ENCODE measurements around the gene DRD2. TPM values are rescaled to one million over a fixed set of nuclear protein-coding genes. Genes with fewer than 3 reads are reported as not detected.
"Not testable (repeated sequence)": the region's sequence is repeated elsewhere in the genome, so short reads cannot be mapped to it uniquely, and the experiment has no call there.

DRD2 gene
- total RNA-seq, result not detected

DNA sequence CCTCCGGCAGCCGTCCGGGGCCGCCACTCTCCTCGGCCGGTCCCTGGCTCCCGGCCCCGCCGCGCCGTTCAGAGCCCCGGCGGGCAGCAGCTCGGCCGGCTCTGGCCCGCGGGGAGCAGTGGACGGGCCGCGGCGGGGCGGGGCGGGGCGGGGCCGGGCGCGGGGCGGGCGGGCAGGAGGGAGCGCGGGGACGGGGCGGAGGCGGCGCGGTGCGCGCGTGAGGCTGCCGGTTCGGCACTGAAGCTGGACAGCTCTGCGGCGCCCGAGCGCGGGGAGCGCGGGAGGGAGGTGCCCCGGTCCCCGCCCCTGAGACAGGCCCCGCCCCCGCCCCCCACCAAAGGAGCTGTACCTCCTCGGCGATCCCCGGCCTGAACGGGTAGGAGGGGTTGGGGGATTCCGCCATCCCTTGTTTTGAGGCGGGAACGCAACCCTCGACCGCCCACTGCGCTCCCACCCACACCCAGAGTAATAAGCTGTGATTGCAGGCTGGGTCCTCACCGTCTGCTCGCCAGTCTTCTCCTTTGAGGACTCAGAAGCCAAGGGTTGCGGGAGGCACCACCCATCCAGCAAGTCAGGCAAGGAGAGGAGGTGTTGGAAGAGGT is at the start of gene DRD2:
Gene DRD2, minus strand, starts transcription at position 239 of the 602 bp plus-strand sequence. CDS start 50,747 bp downstream, outside the sequence.
- Mint-ChIP-seq H3K36me3 (peaks cover 0 to 8% of the 10 kb centered on the region in 2 donors), H3K9me3 (no peaks in the 10 kb centered on the region), H3K27ac (no peak within 1 kb of the TSS)
- DNase-seq (ENCODE audit: low spot score in 2 of 2), result no peak
- ATAC-seq, result peak in 1 of 2 donors; percentile 48

DNA sequence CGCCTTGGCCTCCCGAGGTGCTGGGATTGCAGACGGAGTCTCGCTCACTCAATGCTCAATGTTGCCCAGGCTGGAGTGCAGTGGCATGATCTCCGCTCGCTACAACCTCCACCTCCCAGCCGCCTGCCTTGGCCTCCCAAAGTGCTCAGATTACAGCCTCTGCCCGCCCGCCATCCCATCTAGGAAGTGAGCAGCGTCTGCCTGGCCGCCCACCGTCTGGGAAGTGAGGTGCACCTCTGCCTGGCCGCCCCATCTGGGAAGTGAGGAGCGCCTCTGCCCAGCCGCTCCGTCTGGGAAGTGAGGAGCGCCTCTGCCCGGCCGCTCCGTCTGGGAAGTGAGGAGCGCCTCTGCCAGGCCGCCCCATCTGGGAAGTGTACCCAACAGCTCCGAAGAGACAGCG is 48.7 kb upstream of the DRD2 start:
- H3K36me3 Mint-ChIP-seq; ATAC-seq; H3K27ac Mint-ChIP-seq; H3K9me3 Mint-ChIP-seq; DNase-seq (ENCODE audit: low spot score in 2 of 2): not testable (repeated sequence)

DNA sequence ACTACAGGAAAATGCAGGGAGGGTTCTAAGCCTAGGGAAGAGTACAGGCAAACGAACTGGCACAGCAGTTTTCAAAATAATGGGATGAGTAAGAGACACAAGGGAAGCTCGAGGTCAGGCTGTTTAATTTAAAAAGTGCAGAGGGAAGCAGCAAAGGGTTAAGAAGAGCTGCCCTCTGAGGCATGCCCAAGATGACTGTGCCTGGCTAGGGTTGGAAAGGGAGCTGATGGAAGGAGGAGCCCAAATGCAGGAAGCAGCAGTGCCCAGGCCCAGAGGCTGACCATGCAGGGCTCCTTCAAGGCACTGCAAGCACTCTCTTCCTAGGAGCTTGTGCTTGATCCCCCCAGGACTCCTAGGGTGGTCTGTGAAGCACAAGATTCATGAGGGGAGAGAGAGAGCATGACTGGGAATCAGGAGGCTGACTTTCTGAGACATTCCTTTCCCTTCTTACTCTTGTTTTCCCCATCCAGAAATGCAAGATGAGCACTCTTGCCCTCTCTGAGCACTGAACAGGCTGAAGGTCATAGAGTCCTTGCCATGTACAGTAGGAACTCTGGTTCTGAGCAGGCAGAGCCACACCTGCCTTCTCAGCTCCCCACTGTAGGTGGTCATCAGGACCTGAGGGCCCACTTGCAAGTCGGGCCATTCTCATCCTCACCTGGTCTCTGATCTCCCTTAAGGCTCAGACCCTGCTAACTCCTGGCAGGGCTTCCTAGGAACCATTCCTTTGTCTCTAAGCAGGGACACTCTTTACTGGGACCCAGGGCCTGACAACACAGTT is 46.7 kb upstream of the DRD2 start:
- no peak for ATAC-seq
- no peaks in the 10 kb centered on the region for H3K36me3 Mint-ChIP-seq
- no peaks in the 10 kb centered on the region for H3K9me3 Mint-ChIP-seq
- no peak overlapping the region for H3K27ac Mint-ChIP-seq
- DNase-seq (ENCODE audit: low spot score in 2 of 2), result no peak

DNA sequence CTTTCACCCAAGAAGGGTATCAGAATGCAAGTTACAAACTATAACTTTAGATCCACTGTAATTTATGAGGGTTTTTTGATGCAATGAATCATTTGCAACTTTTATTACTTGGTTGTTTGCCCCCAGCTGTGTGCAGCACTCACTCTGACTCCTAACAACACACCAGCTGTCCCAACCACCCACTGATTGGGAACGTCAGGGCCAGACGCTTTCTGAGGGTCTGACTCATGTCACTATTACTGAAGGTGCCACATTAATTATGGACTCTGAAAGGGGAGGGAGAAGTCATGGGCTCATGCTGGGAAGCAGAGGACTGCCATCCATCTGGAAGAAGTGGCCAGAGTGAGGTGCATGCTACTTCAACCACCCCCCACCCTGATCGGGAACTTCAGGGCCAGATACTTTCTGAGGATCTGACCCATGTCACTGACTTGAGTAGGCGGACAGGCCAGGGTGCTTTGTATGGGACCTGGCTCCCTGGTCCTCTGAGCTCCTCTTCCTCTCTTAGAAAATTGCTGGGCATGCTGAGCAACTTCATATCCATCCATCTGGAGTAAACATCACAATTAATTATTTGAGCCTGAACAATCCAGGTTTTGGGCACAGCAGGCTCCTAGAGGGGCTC is 44.9 kb upstream of the DRD2 start:
- Mint-ChIP-seq H3K9me3 (no peaks in the 10 kb centered on the region), H3K27ac (no peak overlapping the region), H3K36me3 (no peaks in the 10 kb centered on the region)
- no peak for DNase-seq (ENCODE audit: low spot score in 2 of 2)
- no peak for ATAC-seq

DNA sequence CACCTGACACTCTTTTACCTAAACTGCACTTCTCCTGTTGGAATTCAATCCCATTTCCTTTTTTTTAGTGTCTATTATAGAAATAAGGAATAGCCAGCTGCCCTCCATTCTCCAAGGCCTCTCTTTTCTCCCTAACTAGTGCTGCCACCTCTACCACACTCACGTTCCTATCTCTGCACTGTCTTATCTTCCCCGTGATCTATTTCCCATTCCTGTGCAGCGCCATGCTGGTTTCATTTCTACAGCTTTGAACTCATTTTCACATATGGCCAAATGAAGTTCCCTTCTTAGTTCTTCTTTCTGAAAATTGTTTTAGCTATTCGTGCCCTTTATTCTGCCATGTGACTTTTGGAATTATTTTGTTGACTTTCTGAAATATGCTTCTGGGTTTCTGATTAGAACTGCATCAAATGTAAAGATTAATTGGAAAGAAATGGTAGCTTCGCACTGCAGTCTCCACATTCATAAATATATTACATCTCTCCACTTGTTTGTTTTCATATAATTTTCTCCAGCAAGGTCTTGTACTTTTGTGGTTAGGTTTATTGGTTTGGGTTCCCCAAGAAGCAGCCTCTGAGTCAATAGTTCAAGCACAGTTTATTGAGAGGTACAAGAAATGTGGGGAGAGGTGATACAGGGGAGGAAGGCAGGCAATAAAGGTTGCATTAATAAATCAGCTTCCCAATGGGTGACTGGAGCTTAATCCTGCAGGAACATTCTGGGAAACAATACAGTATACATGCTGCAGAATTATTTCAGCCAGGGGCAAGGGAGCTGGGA is 43.7 kb upstream of the DRD2 start:
- ATAC-seq, result no peak

DNA sequence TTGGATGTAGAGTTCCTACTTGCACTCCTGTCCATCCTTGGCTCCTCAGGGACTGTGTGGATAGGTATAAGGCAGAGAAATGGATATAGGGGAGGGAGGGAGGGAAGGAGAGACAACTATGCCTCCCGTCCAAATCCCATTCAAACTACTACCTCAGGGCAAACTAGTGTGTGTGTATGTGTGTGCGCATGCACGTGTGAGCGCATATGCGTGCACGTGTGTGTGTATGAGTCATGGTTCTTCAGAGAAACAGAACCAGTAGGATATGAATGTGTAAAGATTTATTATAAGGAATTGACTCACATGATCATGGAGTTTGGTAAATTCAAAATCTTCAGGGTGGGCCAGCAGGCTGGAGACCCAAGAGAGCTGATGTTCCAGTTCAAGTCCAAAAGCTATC is 42.2 kb upstream of the DRD2 start:
- no peaks in the 10 kb centered on the region for H3K9me3 Mint-ChIP-seq
- DNase-seq (ENCODE audit: low spot score in 2 of 2) (no peak), ATAC-seq (no peak)
- no peak overlapping the region for H3K27ac Mint-ChIP-seq
- no peaks in the 10 kb centered on the region for H3K36me3 Mint-ChIP-seq

More for the DNA sequence above, 43.7 kb upstream of the DRD2 start:
- Mint-ChIP-seq H3K9me3 (no peaks in the 10 kb centered on the region), H3K27ac (no peak overlapping the region), H3K36me3 (no peaks in the 10 kb centered on the region)
- no peak for DNase-seq (ENCODE audit: low spot score in 2 of 2)

DNA sequence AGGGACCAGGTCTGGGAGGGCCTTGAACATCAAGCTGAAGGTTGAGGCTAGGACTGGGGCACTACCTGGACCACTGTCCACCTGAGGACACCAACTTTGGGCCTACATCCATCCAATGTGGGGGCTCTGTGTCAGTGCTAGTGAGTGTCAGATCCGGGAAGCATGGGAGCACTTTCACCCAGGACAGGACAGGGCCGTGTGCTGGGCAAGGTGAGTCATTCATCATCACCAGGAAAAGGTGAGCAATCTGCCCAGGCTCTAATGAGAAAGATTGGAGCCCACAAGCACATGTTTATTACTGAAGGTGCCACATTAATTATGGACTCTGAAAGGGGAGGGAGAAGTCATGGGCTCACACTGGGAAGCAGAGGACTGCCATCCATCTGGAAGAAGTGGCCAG is 39.7 kb upstream of the DRD2 start:
- Mint-ChIP-seq H3K36me3 (no peaks in the 10 kb centered on the region), H3K9me3 (peaks cover 0 to 5% of the 10 kb centered on the region in 2 donors), H3K27ac (no peak overlapping the region)
- no peak for DNase-seq (ENCODE audit: low spot score in 2 of 2)
- no peak for ATAC-seq

DNA sequence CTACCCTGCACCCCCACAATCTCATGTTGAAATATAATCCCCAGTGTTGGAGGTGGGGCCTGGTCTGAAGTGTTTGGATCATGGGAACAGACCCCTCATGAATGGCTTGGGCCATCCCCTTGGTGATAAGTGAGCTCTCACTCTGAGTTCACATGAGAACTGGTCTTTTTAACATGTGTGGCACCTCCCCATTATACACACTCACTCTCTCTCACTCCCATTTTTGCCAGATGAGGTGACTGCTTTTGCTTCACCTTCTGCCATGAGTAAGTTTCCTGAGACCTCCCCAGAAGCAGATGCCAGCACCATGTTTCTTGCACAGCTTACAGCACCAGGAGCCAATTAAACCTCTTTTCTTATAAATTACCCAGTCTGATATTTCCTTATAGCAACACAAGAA is 32.1 kb upstream of the DRD2 start:
- H3K36me3 Mint-ChIP-seq, result no peaks in the 10 kb centered on the region
- no peak overlapping the region for H3K27ac Mint-ChIP-seq
- peaks cover 0 to 5% of the 10 kb centered on the region in 2 donors for H3K9me3 Mint-ChIP-seq

DNA sequence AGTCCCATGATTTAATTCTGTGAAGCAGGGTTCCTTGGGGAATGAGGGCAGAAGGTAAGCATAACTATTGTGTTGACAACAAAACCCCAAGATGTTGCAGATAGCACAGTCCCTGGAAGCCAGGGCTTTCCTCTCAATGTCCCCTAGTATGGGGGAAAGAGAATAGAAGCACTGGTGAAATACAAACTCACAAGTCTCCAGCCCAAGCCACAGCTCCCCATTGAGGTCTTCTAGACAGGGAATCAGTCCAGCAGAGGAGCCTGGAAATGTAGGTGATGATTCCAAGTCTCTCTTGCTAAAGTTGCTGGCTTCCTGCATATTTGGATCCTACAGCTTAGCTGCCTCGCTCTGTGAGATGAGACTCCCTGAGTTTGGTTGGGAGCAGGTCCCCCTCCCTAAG is 31.7 kb upstream of the DRD2 start:
- ATAC-seq, result no peak
- peaks cover 0 to 5% of the 10 kb centered on the region in 2 donors for H3K9me3 Mint-ChIP-seq

More for the DNA sequence above, 32.1 kb upstream of the DRD2 start:
- DNase-seq (ENCODE audit: low spot score in 2 of 2) (no peak), ATAC-seq (no peak)

DNA sequence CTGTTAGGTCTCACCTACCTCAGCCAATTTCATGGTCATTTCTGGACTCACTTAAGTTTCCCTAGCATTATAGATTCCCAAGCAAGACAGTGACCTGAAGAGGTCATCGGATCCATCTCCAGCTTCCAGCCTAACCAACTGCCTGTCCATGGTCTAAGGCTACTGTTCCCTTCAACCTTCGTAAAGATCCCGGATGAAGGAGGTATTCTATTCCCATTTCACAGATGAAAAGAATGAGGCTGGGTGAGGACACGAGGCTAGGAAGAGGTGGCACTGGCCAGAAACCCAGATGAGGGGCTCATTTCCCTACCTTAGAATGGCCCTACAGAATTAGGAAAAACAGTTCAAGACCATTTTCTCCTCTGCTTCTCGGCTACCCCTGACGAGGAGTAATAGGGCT is 31.3 kb upstream of the DRD2 start:
- Mint-ChIP-seq H3K9me3 (peaks cover 0 to 5% of the 10 kb centered on the region in 2 donors), H3K36me3 (no peaks in the 10 kb centered on the region), H3K27ac (no peak overlapping the region)
- ATAC-seq (no peak), DNase-seq (ENCODE audit: low spot score in 2 of 2) (no peak)

More for the DNA sequence above, 31.7 kb upstream of the DRD2 start:
- DNase-seq (ENCODE audit: low spot score in 2 of 2), result no peak
- no peak overlapping the region for H3K27ac Mint-ChIP-seq
- H3K36me3 Mint-ChIP-seq, result no peaks in the 10 kb centered on the region

DNA sequence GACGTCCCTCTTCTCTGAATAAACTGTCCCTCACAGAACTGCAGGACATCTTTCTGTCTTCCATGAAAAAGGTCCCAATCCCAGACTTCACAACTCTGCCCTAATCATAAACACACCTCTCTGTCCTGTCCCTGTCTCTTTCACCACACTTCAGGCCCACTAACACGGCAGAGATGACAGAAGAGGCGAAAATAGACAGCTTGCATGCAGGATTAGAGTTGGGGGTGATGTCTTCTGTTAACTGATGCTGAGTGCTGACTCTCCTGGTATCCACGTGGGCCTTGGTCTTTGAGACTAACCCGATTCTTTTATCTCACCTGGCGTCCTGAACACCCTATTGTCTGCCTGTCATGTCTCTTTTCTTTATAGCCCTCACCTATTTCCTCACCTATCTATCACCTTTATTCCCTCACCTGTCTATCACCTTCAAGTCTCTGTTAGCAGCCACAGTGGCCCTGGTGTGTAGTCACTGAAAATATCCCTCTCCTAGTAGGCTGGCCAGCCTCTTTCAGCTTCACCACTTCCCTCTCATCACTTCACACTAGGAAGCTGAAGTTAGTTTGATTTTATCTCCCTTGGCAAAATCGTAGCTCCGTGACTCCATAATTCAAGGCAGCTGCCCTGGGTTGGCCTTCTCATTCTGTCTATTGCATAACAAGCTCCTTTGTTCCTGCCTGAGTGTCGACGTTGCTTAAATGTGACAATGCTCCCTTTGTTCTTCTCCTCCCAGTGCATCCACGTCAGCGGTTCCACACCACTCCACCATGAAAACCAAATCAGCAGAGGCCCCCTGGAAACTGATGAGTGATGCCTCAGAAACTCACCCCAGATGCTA is 30.6 kb upstream of the DRD2 start:
- Mint-ChIP-seq H3K9me3 (peaks cover 0 to 5% of the 10 kb centered on the region in 2 donors), H3K36me3 (no peaks in the 10 kb centered on the region), H3K27ac (peak overlapping the region in 1 of 2 donors; percentile 16)
- ATAC-seq (no peak), DNase-seq (ENCODE audit: low spot score in 2 of 2) (no peak)

DNA sequence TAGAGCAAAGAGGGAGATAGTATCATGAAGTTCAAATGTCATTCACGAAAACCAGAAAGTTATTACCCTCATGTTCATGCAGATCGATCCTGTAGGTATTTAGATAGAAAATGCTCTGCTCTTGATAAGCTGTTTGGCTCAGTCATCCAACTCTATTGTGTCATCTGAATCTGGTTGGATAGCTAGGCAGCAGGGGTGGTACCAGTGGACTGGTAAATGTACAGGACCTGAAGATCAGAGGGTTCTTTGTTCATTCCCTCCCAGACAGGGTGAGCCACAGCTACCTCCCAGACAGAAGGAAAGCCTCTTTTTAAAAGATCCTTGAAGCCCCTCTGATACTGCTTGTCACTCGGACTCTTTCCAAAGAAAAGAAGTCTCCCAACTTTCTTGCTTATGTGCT is 29.8 kb upstream of the DRD2 start:
- DNase-seq (ENCODE audit: low spot score in 2 of 2), result no peak
- Mint-ChIP-seq H3K27ac (no peak overlapping the region), H3K9me3 (no peaks in the 10 kb centered on the region)

DNA sequence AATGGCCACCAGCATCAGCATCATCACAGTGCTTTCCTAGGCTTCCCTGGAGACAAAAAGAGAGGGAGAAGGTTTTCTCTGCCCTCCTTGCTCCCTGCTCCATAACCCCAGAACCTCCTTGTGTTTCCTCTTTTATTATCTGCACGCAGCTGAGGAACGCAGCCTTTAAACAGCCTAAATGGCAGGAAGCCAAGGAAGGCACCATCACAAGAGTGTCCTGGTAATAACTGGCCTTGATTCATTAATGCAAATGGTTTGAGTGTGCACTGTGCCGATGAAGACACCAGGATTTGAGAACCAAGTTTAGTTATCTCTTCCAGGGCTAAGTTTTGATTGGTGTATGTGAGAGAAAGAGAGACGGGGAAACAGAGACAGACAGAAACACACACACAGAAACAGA is 29.4 kb upstream of the DRD2 start:
- Mint-ChIP-seq H3K36me3 (no peaks in the 10 kb centered on the region), H3K9me3 (no peaks in the 10 kb centered on the region), H3K27ac (no peak overlapping the region)
- DNase-seq (ENCODE audit: low spot score in 2 of 2) (no peak), ATAC-seq (no peak)

More for the DNA sequence above, 29.8 kb upstream of the DRD2 start:
- no peak for ATAC-seq
- H3K36me3 Mint-ChIP-seq, result no peaks in the 10 kb centered on the region

DNA sequence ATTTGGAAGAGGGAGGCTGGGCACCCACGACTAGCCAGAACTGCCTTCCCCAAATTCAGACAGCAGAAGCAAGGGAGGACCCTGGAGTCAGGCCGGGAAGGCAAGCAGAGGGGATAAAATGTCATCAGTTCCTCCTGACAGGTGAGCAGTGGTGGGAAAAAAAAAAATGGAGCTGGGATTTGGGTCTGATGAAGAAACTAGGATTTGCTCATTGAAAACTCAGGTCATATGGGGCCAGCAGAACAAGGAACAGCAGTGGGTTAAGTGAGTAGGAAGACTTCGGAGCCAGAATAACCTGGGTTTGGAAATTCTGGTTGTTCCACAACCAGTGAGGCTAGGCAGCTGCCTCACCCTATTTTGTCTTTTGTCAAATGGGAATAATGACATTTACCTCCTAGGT is 28.9 kb upstream of the DRD2 start:
- H3K36me3 Mint-ChIP-seq, result no peaks in the 10 kb centered on the region
- ATAC-seq, result no peak
- H3K9me3 Mint-ChIP-seq, result no peaks in the 10 kb centered on the region
- no peak for DNase-seq (ENCODE audit: low spot score in 2 of 2)
- H3K27ac Mint-ChIP-seq, result no peak overlapping the region

DNA sequence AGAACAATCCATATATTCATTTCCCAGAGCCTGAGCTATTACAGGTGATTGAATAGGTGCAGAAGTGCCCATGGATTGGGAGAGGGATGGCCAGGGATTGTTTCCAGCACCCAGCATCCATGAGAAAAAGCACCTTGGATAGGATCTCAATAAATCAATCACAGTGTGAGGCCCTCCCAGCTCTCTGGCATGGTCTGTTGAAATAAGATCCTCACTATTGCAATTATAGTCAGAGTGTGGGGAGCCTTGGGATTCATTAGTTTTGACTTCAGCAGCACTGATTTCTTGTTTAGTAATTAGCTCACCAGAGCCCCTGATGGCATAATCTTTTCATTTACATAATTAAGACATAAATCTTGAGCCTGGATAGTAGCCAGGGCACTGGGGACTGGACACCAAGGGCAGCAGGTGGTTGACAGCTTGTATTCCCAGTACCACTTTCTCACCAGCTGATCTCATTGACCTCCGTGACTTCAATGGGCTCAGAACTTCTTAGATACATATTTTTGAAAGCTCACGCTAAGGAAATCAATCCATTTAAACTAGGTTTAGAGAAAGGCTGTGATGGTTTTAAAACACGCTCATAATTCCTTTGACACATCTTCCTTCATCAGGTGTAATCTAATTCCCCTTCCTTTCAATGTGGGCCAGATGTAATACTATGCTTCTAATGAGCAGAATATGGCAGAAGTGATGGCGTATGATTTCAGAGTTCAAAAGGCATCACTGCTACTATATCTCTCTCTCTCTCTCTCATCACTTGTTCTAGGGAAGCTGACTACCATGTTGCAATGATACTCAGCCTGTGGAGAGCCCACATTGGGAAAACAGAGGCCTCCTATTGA is 22.1 kb upstream of the DRD2 start:
- DNase-seq (ENCODE audit: low spot score in 2 of 2) (no peak), ATAC-seq (no peak)
- H3K27ac Mint-ChIP-seq, result no peak overlapping the region

More for the DNA sequence above, 22.1 kb upstream of the DRD2 start:
- H3K9me3 Mint-ChIP-seq, result no peaks in the 10 kb centered on the region
- H3K36me3 Mint-ChIP-seq, result no peaks in the 10 kb centered on the region

All from activated naive CD4-positive, alpha-beta T cell treated with anti-CD3 and anti-CD28 coated beads, Interleukin-2, amount 50 U/mL, for 72 hours (primary cell).